Subcutaneous abdominal adipose tissue (tissue), 5 donors: ENCODE measurements around the gene AHI1.

Source experiments
- H3K27ac ChIP-seq: one replicate; pipeline ENCODE4 v1.7.0; 2013; ENCODE audit warnings: low read depth, mild to moderate bottlenecking, inconsistent platforms, low read length, moderate library complexity
- H3K27me3 ChIP-seq, 5 donors: one replicate each; pipeline ENCODE4 v1.7.0; 2013; ENCODE audit warnings: low read length in 5 of 5, inconsistent platforms in 1 of 5; ENCODE audit not compliant: control insufficient read depth in 5 of 5, insufficient read depth in 4 of 5
- H3K36me3 ChIP-seq, 5 donors: one replicate each; pipeline ENCODE4 v1.7.0; 2013; ENCODE audit warnings: low read length in 5 of 5; ENCODE audit not compliant: control insufficient read depth in 5 of 5, insufficient read depth in 5 of 5
- H3K4me1 ChIP-seq, 5 donors: one replicate each; pipeline ENCODE4 v1.7.0; 2013; ENCODE audit warnings: low read length in 5 of 5, mild to moderate bottlenecking in 3 of 5, moderate library complexity in 1 of 5; ENCODE audit not compliant: control insufficient read depth in 5 of 5, insufficient read depth in 5 of 5
- H3K4me3 ChIP-seq, 5 donors: one replicate each; pipeline ENCODE4 v1.7.0; 2013; ENCODE audit warnings: low read length in 5 of 5, low read depth in 1 of 5
- H3K9ac ChIP-seq, 5 donors: one replicate each; pipeline ENCODE4 v1.7.0; 2013; ENCODE audit warnings: low read length in 5 of 5, mild to moderate bottlenecking in 4 of 5, moderate library complexity in 3 of 5
- H3K9me3 ChIP-seq, 5 donors: one replicate each; pipeline ENCODE4 v1.7.0; 2013; ENCODE audit warnings: low read length in 5 of 5; ENCODE audit not compliant: control insufficient read depth in 5 of 5
- donor health status: healthy.
- donor health status: healthy.
- donor health status: healthy.
- donor health status: healthy.
- donor health status: healthy.

Gene AHI1

DNA sequence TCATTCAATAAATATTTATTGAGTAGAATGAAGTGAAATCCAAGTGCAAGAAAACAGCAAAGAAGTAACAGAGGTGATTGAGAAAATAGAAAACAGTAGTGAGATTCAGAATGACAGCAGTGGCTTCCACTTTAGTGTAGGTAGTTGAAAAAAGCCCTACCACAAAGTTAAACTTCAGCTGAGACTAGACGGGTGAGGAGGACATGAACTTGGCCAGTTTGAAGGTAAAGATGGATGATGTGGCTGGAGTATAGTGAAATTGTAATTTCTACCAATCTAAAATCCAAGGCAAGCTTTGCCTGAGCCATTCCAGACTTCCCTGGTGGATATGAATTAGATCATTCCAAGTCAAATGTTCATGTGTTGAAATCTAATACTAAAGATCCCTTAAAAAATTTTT, 32.6 kb upstream of the AHI1 start:
- Histone ChIP-seq H3K27ac (no peak overlapping the region), H3K36me3 (no peaks in the 10 kb centered on the region), H3K4me3 (no peak overlapping the region), H3K4me1 (peaks cover 0 to 3% (median 0%) of the 10 kb centered on the region in 5 donors), H3K9ac (no peak overlapping the region), H3K27me3 (no peaks in the 10 kb centered on the region), H3K9me3 (no peaks in the 10 kb centered on the region)

DNA sequence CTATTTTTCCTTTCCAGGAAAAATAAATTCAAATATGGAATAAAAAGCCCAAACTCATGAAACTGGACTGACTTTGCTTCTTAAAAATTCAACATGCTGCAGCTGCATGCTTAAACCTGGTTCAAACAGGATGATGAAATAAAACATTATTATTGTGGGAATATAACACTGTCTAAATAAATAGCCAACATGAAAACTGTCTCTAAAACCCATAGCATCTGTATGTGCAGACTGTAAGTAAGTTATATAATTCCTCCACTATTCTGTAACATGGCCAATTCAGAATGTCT, 30.4 kb upstream of the AHI1 start:
- Histone ChIP-seq H3K27me3 (no peaks in the 10 kb centered on the region), H3K27ac (no peak overlapping the region), H3K9ac (no peak overlapping the region), H3K36me3 (no peaks in the 10 kb centered on the region), H3K4me3 (no peak overlapping the region), H3K4me1 (peaks cover 0 to 3% (median 0%) of the 10 kb centered on the region in 5 donors), H3K9me3 (no peaks in the 10 kb centered on the region)

DNA sequence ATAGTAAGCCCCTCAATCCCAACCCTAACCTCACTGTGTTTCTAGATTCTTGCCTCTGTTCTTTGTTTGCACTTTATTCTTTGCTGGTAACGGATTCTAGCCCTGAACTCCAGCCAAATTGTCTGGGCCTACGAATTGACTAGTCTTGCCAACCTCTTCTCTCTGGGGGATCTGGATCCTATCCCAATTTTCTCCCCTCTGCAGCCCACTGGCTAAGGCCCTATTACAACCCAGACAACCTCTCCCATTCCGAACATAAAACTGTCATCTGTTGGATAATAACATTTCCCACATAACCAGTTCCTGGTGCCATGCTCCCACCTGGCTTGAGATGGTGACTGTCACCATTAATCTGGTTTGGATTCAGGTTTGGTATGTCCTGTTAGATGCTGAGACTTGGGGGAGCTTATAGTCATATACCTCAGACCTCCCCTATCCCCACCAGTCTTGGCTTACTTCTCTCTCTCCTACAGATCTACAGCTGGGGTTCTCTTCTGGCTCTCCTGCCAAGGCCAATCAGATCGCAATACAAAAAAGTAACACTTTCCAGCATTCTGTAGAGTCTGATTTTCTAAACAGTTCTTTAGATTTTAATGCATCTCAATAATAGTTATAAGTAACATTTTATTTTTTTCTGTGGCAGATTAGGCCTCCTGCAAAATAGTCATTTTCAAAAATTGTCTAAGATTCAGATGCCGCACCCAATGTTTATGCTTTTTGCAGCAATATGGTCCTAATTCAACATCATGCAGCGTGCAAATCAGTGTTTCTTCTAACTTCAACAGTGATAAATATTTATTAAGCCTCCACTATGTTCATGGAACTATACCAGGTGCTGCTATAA, 29.8 kb upstream of the AHI1 start:
- Histone ChIP-seq H3K27ac (no peak overlapping the region), H3K4me3 (no peak overlapping the region), H3K9me3 (no peaks in the 10 kb centered on the region), H3K36me3 (no peaks in the 10 kb centered on the region), H3K4me1 (peaks cover 0 to 3% (median 0%) of the 10 kb centered on the region in 5 donors), H3K9ac (no peak overlapping the region), H3K27me3 (no peaks in the 10 kb centered on the region)

DNA sequence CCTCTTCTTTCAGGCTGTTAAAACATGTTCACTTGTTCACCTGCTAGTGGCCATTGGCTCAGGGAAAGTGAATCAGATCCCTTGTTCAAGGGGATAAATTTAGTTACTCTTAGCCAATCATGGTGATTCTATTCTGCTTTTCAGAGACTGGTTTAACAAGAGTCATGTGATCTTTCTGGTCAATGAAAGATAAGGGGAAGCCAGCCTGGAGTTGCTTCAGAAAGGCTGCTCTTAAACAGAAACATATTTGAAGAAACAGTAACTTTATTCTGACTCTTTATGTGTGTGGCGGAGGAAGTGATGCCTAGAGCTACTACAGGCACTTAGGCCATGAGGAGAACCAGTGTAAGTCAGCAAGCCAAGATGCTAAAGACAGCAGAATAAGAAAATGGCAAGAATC, 28.1 kb upstream of the AHI1 start:
- no peaks in the 10 kb centered on the region for H3K27me3 ChIP-seq
- H3K9ac ChIP-seq, result no peak overlapping the region
- peaks cover 0 to 3% (median 0%) of the 10 kb centered on the region in 5 donors for H3K4me1 ChIP-seq
- H3K27ac ChIP-seq, result no peak overlapping the region
- no peaks in the 10 kb centered on the region for H3K36me3 ChIP-seq
- no peaks in the 10 kb centered on the region for H3K9me3 ChIP-seq
- no peak overlapping the region for H3K4me3 ChIP-seq

DNA sequence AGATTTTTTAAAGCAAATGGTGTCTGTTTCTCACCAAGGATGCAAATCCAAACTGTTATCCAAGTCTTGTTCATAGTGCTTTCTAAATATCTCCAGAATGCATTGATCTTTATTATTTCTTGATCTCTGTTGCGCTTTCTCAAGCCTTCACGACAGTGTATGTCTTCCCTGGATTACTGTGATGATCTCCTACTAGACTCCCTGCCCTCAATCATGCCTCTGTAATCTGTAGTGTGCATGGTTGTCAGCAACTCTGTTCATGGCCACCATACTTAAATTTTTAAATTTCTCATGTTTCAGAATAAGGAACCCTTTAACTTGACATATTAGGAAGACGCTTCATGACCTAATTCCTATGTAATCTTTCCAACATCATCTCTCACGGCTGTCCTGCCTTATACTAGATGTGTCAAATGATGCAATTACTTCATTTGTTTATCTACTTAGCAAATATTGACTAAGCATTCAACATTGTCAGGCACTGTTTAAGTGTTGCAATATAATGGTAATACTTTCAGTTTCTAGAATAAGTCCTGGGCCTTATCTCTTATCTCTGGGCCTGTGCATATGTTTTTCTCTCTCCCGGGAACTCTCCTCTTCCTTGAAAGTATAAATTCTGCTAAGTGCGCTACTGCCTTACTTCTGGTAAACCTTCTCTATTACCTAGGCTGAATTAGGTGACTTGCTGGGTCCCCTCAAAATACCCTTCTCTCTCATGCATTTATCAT, 25.6 kb upstream of the AHI1 start:
- H3K4me1 ChIP-seq, result peaks cover 0 to 3% (median 0%) of the 10 kb centered on the region in 5 donors
- no peaks in the 10 kb centered on the region for H3K36me3 ChIP-seq
- H3K9ac ChIP-seq, result no peak overlapping the region
- no peaks in the 10 kb centered on the region for H3K27me3 ChIP-seq
- no peak overlapping the region for H3K4me3 ChIP-seq
- no peak overlapping the region for H3K27ac ChIP-seq
- no peaks in the 10 kb centered on the region for H3K9me3 ChIP-seq

DNA sequence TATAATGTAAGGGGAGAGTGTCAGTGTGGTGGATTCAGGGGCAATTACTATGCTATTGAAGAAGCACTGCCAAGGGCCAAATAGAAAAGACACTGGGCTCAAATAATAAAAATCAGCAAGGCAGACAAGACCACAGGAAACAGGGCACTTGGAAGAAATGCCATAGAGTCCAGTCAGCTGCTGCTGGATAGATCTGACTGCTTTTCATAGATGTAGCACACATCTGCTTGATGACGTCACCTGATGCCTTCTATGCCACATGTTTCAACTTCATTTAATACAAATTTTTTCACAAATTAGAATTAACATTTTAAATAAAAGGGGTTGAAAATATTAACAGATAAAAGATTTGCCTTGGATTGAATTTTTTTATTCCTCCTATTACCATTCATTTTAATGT, 23.9 kb upstream of the AHI1 start:
- H3K36me3 ChIP-seq, result peaks cover 0 to 6% (median 0%) of the 10 kb centered on the region in 5 donors
- H3K9me3 ChIP-seq, result no peaks in the 10 kb centered on the region
- no peaks in the 10 kb centered on the region for H3K27me3 ChIP-seq

DNA sequence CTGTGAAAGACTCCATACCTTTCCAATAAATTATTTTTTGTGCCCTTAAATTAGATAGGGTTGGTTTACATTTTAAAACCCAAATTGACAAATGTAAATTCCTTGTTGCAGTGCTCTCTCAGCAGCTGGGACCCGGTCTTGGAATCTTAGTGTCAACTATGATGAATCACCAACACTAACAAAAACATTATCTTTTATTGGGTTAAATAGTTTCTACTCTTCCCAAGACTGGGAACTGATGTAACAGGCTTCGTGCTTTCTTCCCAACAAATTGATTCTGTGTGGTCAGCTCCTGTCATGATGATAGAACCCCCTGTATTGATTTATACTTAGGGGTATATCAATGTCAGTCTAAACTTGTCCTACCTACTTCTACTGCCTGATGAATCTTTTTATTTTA, 23.2 kb upstream of the AHI1 start:
- Histone ChIP-seq H3K9me3 (no peaks in the 10 kb centered on the region), H3K4me1 (no peaks in the 10 kb centered on the region), H3K27ac (no peak overlapping the region), H3K36me3 (peaks cover 0 to 6% (median 0%) of the 10 kb centered on the region in 5 donors), H3K9ac (no peak overlapping the region), H3K4me3 (no peak overlapping the region), H3K27me3 (no peaks in the 10 kb centered on the region)

More for the DNA sequence above, 23.9 kb upstream of the AHI1 start:
- H3K4me3 ChIP-seq, result no peak overlapping the region
- no peaks in the 10 kb centered on the region for H3K4me1 ChIP-seq
- no peak overlapping the region for H3K9ac ChIP-seq
- H3K27ac ChIP-seq, result no peak overlapping the region

DNA sequence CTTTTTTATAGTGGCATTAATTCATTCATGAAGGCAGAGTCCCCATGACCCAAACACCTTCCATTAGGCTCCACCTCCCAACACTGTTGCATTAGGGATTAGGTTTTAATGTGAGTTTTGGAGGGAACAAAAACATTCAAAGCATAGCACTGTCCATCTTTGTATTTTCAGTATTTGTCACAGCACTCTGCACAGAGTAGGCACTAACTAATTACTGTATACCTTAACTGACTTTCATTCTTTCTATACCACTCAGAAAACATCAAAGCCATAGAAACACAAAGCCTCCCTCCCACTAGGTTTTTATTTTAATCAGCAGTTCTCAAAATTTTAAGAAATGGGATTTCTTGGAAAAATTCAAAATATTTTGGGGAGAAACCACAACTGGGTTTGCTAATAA, 21.8 kb upstream of the AHI1 start:
- Histone ChIP-seq H3K27ac (no peak overlapping the region), H3K4me3 (no peak overlapping the region), H3K9ac (no peak overlapping the region), H3K27me3 (no peaks in the 10 kb centered on the region), H3K4me1 (no peaks in the 10 kb centered on the region), H3K9me3 (no peaks in the 10 kb centered on the region), H3K36me3 (peaks cover 0 to 6% (median 0%) of the 10 kb centered on the region in 5 donors)

DNA sequence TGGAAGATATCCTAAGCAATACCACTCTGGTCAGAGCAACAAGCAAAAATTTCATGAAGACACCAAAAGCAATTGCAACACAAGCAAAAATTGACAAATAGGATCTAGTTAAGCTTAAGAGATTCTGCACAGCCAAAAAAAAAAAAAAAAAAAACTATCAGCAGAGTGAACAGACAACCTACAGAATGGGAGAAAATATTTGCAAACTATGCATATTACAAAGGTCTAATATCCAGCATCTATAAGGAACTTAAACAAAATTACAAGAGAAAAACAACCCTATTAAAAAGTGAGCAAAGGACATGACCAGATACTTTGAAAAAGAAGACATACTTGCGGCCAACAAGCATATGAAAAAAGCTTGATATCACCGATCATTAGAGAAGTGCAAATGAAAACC, 20.0 kb upstream of the AHI1 start:
- no peaks in the 10 kb centered on the region for H3K9me3 ChIP-seq
- H3K4me1 ChIP-seq, result no peaks in the 10 kb centered on the region
- no peaks in the 10 kb centered on the region for H3K27me3 ChIP-seq
- no peak overlapping the region for H3K9ac ChIP-seq
- H3K36me3 ChIP-seq, result peaks cover 0 to 6% (median 0%) of the 10 kb centered on the region in 5 donors
- no peak overlapping the region for H3K4me3 ChIP-seq
- no peak overlapping the region for H3K27ac ChIP-seq

DNA sequence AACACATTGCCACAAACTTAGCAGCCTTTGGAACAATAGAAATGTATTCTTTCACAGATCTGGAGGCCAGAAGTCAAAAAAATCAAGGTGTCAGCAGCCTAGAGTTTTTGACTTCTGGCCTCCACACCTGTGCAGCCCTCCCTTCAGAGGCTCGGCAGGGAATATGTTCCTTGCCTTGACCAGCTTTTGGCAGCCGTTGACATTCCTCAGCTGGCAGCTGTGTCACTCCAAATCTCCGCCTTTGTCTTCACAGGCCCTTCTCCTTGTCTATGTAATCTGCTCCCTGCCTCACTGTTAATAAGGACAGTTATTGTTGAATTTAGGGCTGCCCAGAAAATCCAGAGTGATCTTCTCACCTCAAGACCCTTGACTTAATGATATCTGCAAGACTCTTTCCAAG, 17.2 kb upstream of the AHI1 start:
- H3K4me3 ChIP-seq, result no peak overlapping the region
- H3K27me3 ChIP-seq, result no peaks in the 10 kb centered on the region
- peaks cover 0 to 6% (median 0%) of the 10 kb centered on the region in 5 donors for H3K36me3 ChIP-seq
- no peaks in the 10 kb centered on the region for H3K4me1 ChIP-seq
- no peaks in the 10 kb centered on the region for H3K9me3 ChIP-seq
- H3K27ac ChIP-seq, result no peak overlapping the region
- no peak overlapping the region for H3K9ac ChIP-seq
